IMR-90 (cell line): Measurements from ENCODE around the gene NAPA. TPM values are rescaled to one million over a fixed set of nuclear protein-coding genes. Genes with fewer than 3 reads are reported as not detected.

Experiments
- ATAC-seq: fragments of 200-7000 bp; cut with Tn5 transposase; 2 replicates; pipeline ENCODE4 v1.9.1; 2020; ENCODE audit warnings: low read depth, mild to moderate bottlenecking, moderate library complexity
- BruUV-seq: library from RNA; stranded (reverse); fragments of 400-500 nt; replicated peaks from 2 replicates; lab custom pipeline; 2021; lab: Mats Ljungman, UMichigan
- CTCF ChIA-PET: fragments of 300-600 bp; formaldehyde crosslinking; extraction: SDS; loops from one replicate; lab custom pipeline; 2021; ENCODE audit warnings: antibody characterized with exemption; lab: Yijun Ruan, JAX
- POLR2A ChIA-PET: fragments of 300-600 bp; sonication (Branson Sonifier 250); formaldehyde crosslinking; loops from one replicate; lab custom pipeline; 2022; ENCODE audit warnings: antibody characterized with exemption; ENCODE audit not compliant: unreplicated experiment; lab: Charles Lee
- DNase-seq: peaks from one replicate; pipeline ENCODE4 v3.0.0; 2013
- H2AFZ ChIP-seq: replicated peaks from 2 replicates; pipeline ENCODE3; 2013; ENCODE audit warnings: low read length, mild to moderate bottlenecking; ENCODE audit not compliant: poor library complexity
- H2AK5ac ChIP-seq: 2 replicates; pipeline ENCODE4 v1.6.1; 2013; ENCODE audit warnings: low read depth, low read length, inconsistent platforms
- H2AK9ac ChIP-seq: replicated peaks from 2 replicates; pipeline ENCODE3; 2013; ENCODE audit warnings: mild to moderate bottlenecking, low read depth, low read length, moderate library complexity; ENCODE audit not compliant: poor library complexity
- H2BK120ac ChIP-seq: 2 replicates; pipeline ENCODE4 v1.6.1; 2013; ENCODE audit warnings: low read depth, low read length, inconsistent platforms
- H2BK15ac ChIP-seq: 3 replicates; pipeline ENCODE4 v1.6.1; 2013; ENCODE audit warnings: low read depth, low read length, inconsistent platforms
- H2BK20ac ChIP-seq: 2 replicates; pipeline ENCODE4 v1.6.1; 2013; ENCODE audit warnings: low read depth, mild to moderate bottlenecking, inconsistent platforms, low read length, moderate library complexity
- H2BK5ac ChIP-seq: 2 replicates; pipeline ENCODE4 v1.6.1; 2013; ENCODE audit warnings: mild to moderate bottlenecking, low read depth, low read length, inconsistent platforms; ENCODE audit not compliant: poor library complexity, severe bottlenecking
- H3K14ac ChIP-seq: replicated peaks from 2 replicates; pipeline ENCODE4 v1.6.1; 2013; ENCODE audit warnings: low read depth, low read length, inconsistent platforms
- H3K18ac ChIP-seq: 2 replicates; pipeline ENCODE4 v1.6.1; 2013; ENCODE audit warnings: low read depth, low read length, control low read depth
- H3K23ac ChIP-seq: 2 replicates; pipeline ENCODE4 v1.6.1; 2013; ENCODE audit warnings: low read depth, low read length, inconsistent platforms
- H3K27ac ChIP-seq: 2 replicates; pipeline ENCODE4 v1.5.1; 2013; ENCODE audit warnings: mild to moderate bottlenecking, control low read depth, low read length; ENCODE audit not compliant: insufficient read depth
- H3K27me3 ChIP-seq: 2 replicates; pipeline ENCODE4 v1.6.1; 2013; ENCODE audit warnings: low read length; ENCODE audit not compliant: control insufficient read depth, insufficient read depth
- H3K36me3 ChIP-seq: 2 replicates; pipeline ENCODE4 v1.6.1; 2013; ENCODE audit warnings: low read length, mixed read lengths; ENCODE audit not compliant: control insufficient read depth, insufficient read depth
- H3K4ac ChIP-seq: 2 replicates; pipeline ENCODE4 v1.6.1; 2013; ENCODE audit warnings: low read depth, low read length, inconsistent platforms
- H3K4me1 ChIP-seq: 2 replicates; pipeline ENCODE4 v1.6.1; 2013; ENCODE audit warnings: low read length, mixed read lengths; ENCODE audit not compliant: control insufficient read depth, insufficient read depth
- H3K4me2 ChIP-seq: 2 replicates; pipeline ENCODE4 v1.6.1; 2013; ENCODE audit warnings: low read depth, mild to moderate bottlenecking, control low read depth, low read length, moderate library complexity
- H3K4me3 ChIP-seq: 2 replicates; pipeline ENCODE4 v1.5.1; 2013; ENCODE audit warnings: low read depth, mild to moderate bottlenecking, control low read depth, low read length, moderate library complexity; ENCODE audit not compliant: insufficient read depth
- H3K56ac ChIP-seq: 2 replicates; pipeline ENCODE4 v1.6.1; 2013; ENCODE audit warnings: low read length, inconsistent platforms; ENCODE audit not compliant: insufficient read depth; ENCODE audit errors: extremely low read depth
- H3K79me1 ChIP-seq, 2 experiments: 2 replicates each; pipeline ENCODE4 v1.6.1; 2013; ENCODE audit warnings: low read length in 2 of 2, inconsistent platforms in 1 of 2, low read depth in 1 of 2
- H3K9ac ChIP-seq: 2 replicates; pipeline ENCODE4 v1.6.1; 2013; ENCODE audit warnings: low read depth, low read length, control low read depth
- H3K9me1 ChIP-seq: 2 replicates; pipeline ENCODE4 v1.6.1; 2013; ENCODE audit warnings: low read length, inconsistent platforms; ENCODE audit not compliant: insufficient read depth
- H3K9me3 ChIP-seq: 2 replicates; pipeline ENCODE4 v1.6.1; 2013; ENCODE audit warnings: low read length; ENCODE audit not compliant: control insufficient read depth, insufficient read depth
- H4K20me1 ChIP-seq: 2 replicates; pipeline ENCODE4 v1.6.1; 2013; ENCODE audit warnings: low read length, inconsistent platforms; ENCODE audit not compliant: insufficient read depth
- H4K5ac ChIP-seq: 2 replicates; pipeline ENCODE4 v1.6.1; 2013; ENCODE audit warnings: mild to moderate bottlenecking, low read depth, low read length, control low read depth
- H4K8ac ChIP-seq, 2 experiments: 2 replicates each; pipeline ENCODE4 v1.6.1; 2013; ENCODE audit warnings: low read depth in 2 of 2, low read length in 2 of 2, control low read depth in 1 of 2, inconsistent platforms in 1 of 2
- H4K91ac ChIP-seq: 2 replicates; pipeline ENCODE4 v1.6.1; 2013; ENCODE audit warnings: low read depth, low read length, inconsistent platforms; ENCODE audit not compliant: insufficient read depth
- BHLHE40 ChIP-seq: fragments of 150-350 bp; IDR thresholded peaks from 2 replicates; pipeline ENCODE4 v1.6.1; 2016; ENCODE audit warnings: mild to moderate bottlenecking, low read depth, low read length
- CHD1 ChIP-seq: IDR thresholded peaks from 2 replicates; pipeline ENCODE4 v1.6.1; 2012; ENCODE audit warnings: low read depth, low read length, improper control_type of control experiment
- CTCF ChIP-seq: conservative IDR thresholded peaks from 2 replicates; pipeline ENCODE4 v1.5.1; 2012; ENCODE audit warnings: mild to moderate bottlenecking, low read depth, low read length, improper control_type of control experiment
- ELK1 ChIP-seq: fragments of 150-350 bp; IDR thresholded peaks from 2 replicates; pipeline ENCODE4 v1.6.1; 2016; ENCODE audit warnings: low read depth, mild to moderate bottlenecking, low read length, moderate library complexity, borderline replicate concordance
- FOS ChIP-seq: fragments of 150-350 bp; IDR thresholded peaks from 2 replicates; pipeline ENCODE4 v1.6.1; 2016; ENCODE audit warnings: low read depth, low read length
- MAFK ChIP-seq: IDR thresholded peaks from 2 replicates; pipeline ENCODE4 v1.6.1; 2012; ENCODE audit warnings: low read depth, low read length, improper control_type of control experiment
- MXI1 ChIP-seq: IDR thresholded peaks from 2 replicates; pipeline ENCODE4 v1.6.1; 2012; ENCODE audit warnings: low read depth, mild to moderate bottlenecking, low read length, moderate library complexity, borderline replicate concordance
- POLR2A ChIP-seq: IDR thresholded peaks from 2 replicates; pipeline ENCODE4 v1.6.1; 2012; ENCODE audit warnings: mild to moderate bottlenecking, low read depth, low read length
- RAD21 ChIP-seq: IDR thresholded peaks from 2 replicates; pipeline ENCODE4 v1.6.1; 2012; ENCODE audit warnings: low read length, improper control_type of control experiment
- RCOR1 ChIP-seq: IDR thresholded peaks from 2 replicates; pipeline ENCODE4 v1.6.1; 2012; ENCODE audit warnings: mild to moderate bottlenecking, low read length, improper control_type of control experiment; ENCODE audit not compliant: insufficient replicate concordance
- RFX5 ChIP-seq: IDR thresholded peaks from 2 replicates; pipeline ENCODE4 v1.8.0; 2012; ENCODE audit warnings: low read depth, mild to moderate bottlenecking, low read length, moderate library complexity
- SMC3 ChIP-seq: fragments of 150-350 bp; IDR thresholded peaks from 2 replicates; pipeline ENCODE4 v1.6.1; 2016; ENCODE audit warnings: low read depth, mild to moderate bottlenecking, antibody characterized with exemption, low read length, moderate library complexity
- USF2 ChIP-seq: fragments of 150-350 bp; IDR thresholded peaks from 2 replicates; pipeline ENCODE4 v1.6.1; 2017; ENCODE audit warnings: mild to moderate bottlenecking, antibody characterized with exemption, low read length, low read depth
- WGBS, 2 experiments: methylation state at CpG; one replicate each; pipeline versions ENCODE4 v1.1.5 to v1.1.7; 2013; ENCODE audit warnings: missing lambda C conversion rate in 2 of 2; ENCODE audit not compliant: insufficient read length in 1 of 2; ENCODE audit errors: extremely low coverage in 2 of 2; 5-methylcytosine and 5-hydroxymethylcytosine counted together
- dilution Hi-C: fragments of 300-500 bp; cut with HindIII; formaldehyde crosslinking; loops from one replicate; pipeline ENCODE4 v1.14.3; 2018; ENCODE audit warnings: low sequenced_read_pairs; ENCODE audit not compliant: unreplicated experiment
- in situ Hi-C: fragments of 300-500 bp; cut with MboI; formaldehyde crosslinking; loops from 3 replicates; pipeline ENCODE4 v1.14.3; 2019; ENCODE audit warnings: low sequenced_read_pairs, inconsistent platforms, mixed read lengths
- intact Hi-C: fragments of 100-400 bp; cut with micrococcal nuclease; formaldehyde crosslinking; loops from 2 replicates; pipeline ENCODE4 v1.10.0; 2022
- polyA plus RNA-seq, 3 experiments: library from polyadenylated mRNA; depleted of rRNA; stranded (reverse); fragments of >200 nt; gene quantifications; 2 replicates each; pipeline ENCODE4 v1.2.3, GENCODE V29; 2012; ENCODE audit warnings: low replicate concordance in 1 of 3
- total RNA-seq: library from RNA; depleted of rRNA; stranded (reverse); fragments of >200 nt; gene quantifications from 2 replicates; pipeline ENCODE4 v1.2.3, GENCODE V29; 2012

NAPA gene
- total and polyA plus RNA-seq, 2 of the 4 experiments (the other 2 are of a cell fraction) = 76.4 to 126 TPM

- WGBS, 2 experiments = no CpG with 5 or more reads among the region's 6 CpGs
- POLR2A ChIA-PET = interaction anchor here (1.0 kb wide), 1 partner anchor 11 kb away, joined by 3 read pairs; no protein-coding TSS in a partner anchor
- H3K9ac ChIP-seq = no peak overlapping the region
- no peak overlapping the region for H2BK15ac ChIP-seq
- DNase-seq (no peak), ATAC-seq (no peak)
- no peak overlapping the region for H3K4me2 ChIP-seq
- no peak overlapping the region for H4K5ac ChIP-seq
- H3K27me3 ChIP-seq = no peaks in the 10 kb centered on the region
- H3K79me1 ChIP-seq = peaks cover 39 to 89% of the 10 kb centered on the region in 2 experiments
- H4K20me1 ChIP-seq = peaks cover 72% of the 10 kb centered on the region
- no peak overlapping the region for H4K91ac ChIP-seq
- H2AFZ ChIP-seq = no peak overlapping the region
- no peak overlapping the region for H4K8ac ChIP-seq
- no peak overlapping the region for H2BK20ac ChIP-seq
- in situ Hi-C loops (no loop called here), dilution Hi-C loops (no loop called here), intact Hi-C loops (loop anchor here (10.0 kb wide), 1 partner anchor 154 kb away; no protein-coding TSS in a partner anchor)
- no peak overlapping the region for H3K4me3 ChIP-seq
- TF ChIP-seq RCOR1 (no peak), USF2 (no peak), CHD1 (no peak), RFX5 (no peak), RAD21 (no peak), MXI1 (no peak), CTCF (no peak), FOS (no peak), MAFK (no peak), SMC3 (no peak), POLR2A (no peak), ELK1 (no peak), BHLHE40 (no peak)
- no TSS peak for BruUV-seq
- no peaks in the 10 kb centered on the region; the same call in 1 of the 2 replicates for H3K36me3 ChIP-seq
- no peak overlapping the region for H3K56ac ChIP-seq
- H3K4me1 ChIP-seq = peaks cover 18% of the 10 kb centered on the region
- H2AK9ac ChIP-seq = no peak overlapping the region
- no peak overlapping the region for H3K18ac ChIP-seq
- H3K14ac ChIP-seq = no peak overlapping the region
- no peak overlapping the region for H2BK120ac ChIP-seq
- no peak overlapping the region for H2AK5ac ChIP-seq
- no peak overlapping the region for H3K27ac ChIP-seq
- H3K9me3 ChIP-seq = no peaks in the 10 kb centered on the region
- H2BK5ac ChIP-seq = no peak overlapping the region
- H3K9me1 ChIP-seq = peaks cover 24% of the 10 kb centered on the region
- no peak overlapping the region for H3K23ac ChIP-seq
- no peak overlapping the region for H3K4ac ChIP-seq
- CTCF ChIA-PET = no interaction called here
Observed at GRCh38 chr19:47511128-47511517, 3.7 kb downstream of the NAPA start.
